ENCODE data around the gene DNAJB12.
"Not testable (repeated sequence)": the region's sequence is repeated elsewhere in the genome, so short reads cannot be mapped to it uniquely, and the experiment has no call there.

DNA sequence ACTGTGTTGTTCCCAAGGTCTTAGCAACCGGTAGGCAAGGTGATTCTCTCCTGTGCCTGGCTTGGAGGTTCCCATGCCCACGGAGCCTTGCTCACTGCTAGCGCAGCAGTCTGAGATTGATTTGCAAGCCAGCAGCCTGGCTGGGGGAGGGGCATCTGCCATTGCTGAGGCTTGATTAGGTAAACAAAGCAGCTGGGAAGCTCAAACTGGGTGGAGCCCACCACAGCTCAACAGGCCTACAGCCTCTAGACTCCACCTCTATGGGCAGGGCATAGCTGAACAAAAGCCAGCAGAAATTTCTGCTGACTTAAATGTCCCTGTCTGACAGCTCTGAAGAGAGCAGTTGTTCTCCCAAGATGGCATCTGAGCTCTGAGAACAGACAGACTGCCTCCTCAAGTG lies 40.9 kb upstream of the DNAJB12 start:
- TF ChIP-seq, protein P1, sequence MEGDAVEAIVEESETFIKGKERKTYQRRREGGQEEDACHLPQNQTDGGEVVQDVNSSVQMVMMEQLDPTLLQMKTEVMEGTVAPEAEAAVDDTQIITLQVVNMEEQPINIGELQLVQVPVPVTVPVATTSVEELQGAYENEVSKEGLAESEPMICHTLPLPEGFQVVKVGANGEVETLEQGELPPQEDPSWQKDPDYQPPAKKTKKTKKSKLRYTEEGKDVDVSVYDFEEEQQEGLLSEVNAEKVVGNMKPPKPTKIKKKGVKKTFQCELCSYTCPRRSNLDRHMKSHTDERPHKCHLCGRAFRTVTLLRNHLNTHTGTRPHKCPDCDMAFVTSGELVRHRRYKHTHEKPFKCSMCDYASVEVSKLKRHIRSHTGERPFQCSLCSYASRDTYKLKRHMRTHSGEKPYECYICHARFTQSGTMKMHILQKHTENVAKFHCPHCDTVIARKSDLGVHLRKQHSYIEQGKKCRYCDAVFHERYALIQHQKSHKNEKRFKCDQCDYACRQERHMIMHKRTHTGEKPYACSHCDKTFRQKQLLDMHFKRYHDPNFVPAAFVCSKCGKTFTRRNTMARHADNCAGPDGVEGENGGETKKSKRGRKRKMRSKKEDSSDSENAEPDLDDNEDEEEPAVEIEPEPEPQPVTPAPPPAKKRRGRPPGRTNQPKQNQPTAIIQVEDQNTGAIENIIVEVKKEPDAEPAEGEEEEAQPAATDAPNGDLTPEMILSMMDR (IDR thresholded peaks at IDR 0.05) = not testable (repeated sequence)
- not testable (repeated sequence) for TF ChIP-seq POLR2A (IDR thresholded peaks at IDR 0.05)

Data from adrenal gland (tissue), 5 donors.